Occipital lobe (tissue), 2 donors: ENCODE measurements around the gene PTPRM. TPM values are rescaled to one million over a fixed set of nuclear protein-coding genes. Genes with fewer than 3 reads are reported as not detected.
"Not testable (repeated sequence)": the region's sequence is repeated elsewhere in the genome, so short reads cannot be mapped to it uniquely, and the experiment has no call there.

Experiments
- DNase-seq: peaks from one replicate; lab custom pipeline; 2025; lab: John Stamatoyannopoulos, UW
- total RNA-seq: library from RNA; depleted of rRNA; stranded (reverse); fragments of >200 nt; gene quantifications from one replicate; pipeline ENCODE4 v1.2.3, GENCODE V29; 2014

Gene PTPRM
- total RNA-seq, 1 donor from 2014 or later, result 45.4 TPM

DNA sequence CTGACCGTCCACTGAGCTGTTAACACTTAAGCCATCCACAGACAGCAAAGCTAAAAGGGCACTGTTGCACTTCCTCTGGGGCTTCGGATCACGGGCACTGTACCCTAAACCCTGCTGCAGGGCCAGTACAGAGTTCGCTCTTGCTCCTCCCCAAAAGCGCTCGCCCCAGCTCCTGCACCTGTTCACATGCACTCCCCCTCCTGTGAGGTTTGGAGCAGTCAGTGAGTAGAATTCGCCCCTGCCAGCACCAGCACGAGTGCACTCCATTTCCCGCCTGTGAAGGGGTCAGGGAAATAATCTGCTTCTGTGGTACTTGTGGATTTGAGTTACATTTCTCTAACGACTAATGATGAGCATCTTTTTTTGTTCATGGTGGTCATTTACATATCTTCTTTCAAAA, 158.8 kb downstream of the PTPRM start:
- DNase-seq, result no peak

DNA sequence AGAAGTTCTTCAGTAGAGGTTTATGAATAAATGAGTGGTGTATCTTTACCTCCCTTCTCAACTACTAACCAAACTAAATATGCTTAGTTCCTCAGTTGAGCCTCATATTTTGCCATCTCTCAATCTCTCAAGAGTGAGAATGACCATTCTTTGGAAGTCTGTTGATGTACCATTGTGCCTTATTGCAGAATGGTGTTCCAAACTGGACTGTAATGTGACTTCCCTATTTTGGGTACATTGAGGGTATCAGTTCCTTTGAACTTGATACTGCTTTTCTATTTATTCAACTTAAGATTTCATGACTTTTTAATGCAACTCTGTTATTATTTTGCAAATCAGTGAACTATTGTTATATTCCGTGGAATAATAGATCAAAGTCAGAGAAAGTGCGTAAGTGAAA, 159.4 kb downstream of the PTPRM start:
- DNase-seq, result no peak

DNA sequence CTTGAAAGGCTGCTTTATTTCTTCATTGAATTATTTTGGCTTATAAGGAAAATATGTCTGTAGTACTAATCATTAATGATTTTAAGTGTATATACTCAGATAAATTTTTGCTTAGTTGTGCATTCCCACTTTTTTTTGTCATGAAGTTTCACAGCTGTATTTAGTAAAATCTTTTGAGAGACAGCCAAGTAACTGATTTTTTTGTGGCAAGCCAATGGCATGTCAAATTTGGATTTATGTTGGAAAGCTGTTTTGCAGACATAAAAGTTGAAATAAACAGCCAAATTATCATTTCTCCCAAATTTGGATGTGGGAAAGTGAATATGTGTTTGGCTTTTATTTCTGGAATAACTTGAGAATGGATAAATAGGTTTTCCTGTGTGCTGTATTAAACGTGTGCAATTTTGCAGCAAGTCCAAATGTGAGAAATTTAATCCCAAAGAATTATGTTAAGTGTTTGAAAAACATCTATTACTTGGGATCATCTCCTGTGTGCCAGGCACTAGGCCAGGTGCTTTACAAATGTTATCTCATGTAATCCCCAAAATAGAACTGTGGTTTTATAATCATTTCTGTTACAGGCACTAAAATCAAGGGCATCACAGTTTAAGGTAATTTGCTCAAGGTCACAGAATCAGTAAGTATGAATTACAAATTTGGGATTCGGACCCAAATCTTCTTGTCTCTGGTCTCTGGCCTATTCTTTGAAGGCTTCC, 160.4 kb downstream of the PTPRM start:
- DNase-seq, result no peak

DNA sequence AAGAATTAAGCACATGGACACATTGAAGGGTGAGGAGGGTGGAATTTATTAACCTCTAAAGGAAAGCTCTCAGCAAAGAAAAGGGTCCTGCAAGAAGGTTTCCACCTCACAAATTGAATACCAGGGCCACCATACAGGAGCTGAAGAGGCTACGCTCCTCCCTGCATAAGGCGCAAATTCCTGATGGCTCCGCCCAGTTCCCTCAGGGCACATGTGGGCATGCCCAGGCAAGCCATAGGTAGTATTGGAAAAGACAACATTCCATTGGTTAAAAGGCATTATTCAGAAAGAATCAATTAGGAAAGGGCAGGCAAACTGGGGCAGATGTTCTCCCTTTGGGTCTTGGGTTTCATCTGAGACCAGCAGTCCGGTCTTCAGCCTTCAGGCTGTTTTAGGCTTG, 161.2 kb downstream of the PTPRM start:
- DNase-seq, result no peak

DNA sequence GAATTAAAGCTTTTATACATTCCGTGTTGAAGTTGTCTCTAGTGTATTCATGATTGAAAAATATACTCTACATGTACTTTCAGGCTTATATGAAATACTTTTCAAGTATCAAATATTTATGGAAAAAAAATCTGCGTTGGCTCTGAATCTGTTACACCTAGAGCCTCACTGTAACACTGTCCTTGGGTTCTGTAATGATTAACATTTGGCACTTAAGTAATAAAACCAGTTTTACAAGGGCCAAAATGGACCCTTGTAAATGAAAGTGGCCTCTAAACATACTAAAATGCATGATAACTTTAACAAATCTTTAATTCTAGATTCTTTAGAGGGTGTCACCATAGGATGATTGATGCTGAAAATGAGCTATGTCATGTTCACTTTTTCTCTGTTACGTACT, 162.8 kb downstream of the PTPRM start:
- no peak for DNase-seq

DNA sequence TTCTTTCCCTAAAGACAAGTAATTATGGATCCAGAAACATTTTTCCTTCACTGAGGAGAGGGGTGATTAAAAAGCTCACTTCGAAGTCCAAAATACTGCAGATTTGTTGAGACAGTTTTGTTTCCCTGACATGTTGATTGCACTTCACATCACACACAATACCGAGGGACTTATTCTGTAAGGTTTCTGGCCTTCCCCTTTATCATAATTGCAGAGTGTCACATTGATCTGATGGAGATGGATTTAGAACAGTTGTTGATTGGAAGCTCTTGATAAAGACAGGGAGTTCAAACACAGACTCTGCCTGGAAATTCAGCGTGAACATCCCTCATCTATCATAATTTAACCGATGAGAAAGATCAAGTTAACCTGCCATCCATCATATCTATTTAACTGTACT, 163.6 kb downstream of the PTPRM start:
- no peak for DNase-seq

DNA sequence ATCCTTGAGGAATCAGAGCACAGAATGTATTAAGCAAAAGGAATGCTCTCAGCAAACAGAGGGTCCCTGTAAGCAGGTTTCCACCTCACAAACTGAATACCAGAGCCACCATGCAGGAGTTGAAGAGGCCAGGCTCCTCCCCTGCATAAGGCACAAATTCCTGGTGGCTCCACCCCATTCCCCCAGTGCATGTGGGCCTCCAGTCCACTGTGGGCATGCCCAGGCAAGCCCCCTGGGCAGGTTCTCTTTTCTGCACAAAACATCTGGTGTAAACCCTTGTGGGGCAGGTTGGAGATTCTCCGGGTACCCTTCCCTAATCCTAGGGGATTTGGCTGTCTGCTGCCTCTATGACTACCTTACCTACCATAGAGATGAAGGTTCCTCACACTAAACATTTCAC, 166.5 kb downstream of the PTPRM start:
- no peak for DNase-seq

DNA sequence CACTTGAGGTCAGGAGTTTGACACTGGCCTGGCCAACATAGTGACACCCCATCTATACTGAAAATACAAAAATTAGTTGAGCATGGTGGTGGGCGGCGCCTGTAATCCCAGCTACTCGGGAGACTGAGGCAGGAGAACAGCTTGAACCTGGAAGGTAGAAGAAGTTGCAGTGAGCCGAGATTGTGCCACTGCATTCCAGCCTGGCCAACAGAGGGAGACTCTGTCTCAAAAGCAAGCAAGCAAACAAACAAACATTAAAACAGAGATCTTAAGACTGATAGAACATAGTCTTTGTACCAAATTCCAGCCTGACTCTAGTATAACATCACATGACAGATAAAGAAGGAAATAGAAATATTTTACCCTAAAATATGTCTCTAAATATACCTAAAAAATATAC, 168.1 kb downstream of the PTPRM start:
- no peak for DNase-seq

DNA sequence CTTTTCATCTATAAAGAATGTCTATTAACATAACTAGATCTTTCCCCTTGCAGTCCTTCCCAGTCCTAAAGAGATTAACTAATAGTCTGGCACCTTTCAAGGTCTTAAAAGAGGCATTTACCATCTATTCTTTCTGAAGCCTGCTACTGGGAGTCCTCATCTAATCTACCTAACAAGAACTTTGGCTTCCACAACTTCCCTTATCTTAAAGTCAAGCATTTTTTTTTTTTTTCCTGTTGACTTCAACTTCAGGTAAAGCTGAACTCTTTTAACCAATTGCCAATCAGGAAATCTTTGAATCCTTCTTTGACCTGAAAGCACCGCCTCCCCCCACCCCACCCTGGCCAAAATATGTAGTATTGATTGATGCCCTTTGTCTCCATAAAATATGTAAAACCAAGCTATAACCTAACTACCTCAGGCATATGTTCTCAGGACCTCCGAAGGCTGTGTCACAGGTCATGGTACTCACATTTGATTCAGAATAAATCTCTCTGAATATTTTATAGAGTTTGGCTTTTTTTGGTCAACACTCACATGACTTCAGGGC, 168.6 kb downstream of the PTPRM start:
- no peak for DNase-seq

DNA sequence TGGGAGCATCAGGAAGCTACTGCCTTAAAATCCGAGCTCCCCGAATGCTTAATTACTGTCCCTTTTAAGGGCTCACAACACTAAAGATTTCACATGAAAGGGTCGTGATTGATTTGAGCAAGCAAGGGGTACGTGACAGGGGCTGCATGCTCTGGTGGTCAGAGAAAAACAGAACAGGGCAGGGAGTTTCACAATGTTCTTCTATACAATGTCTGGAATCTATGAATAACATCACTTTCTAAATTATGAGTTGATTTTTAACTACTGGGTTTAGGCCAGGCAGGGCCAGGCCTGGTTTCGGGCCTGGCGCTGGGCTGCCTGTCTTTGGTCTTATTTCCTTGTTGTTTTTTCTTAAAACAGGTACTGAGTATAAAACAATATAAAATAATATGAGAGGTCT, 169.4 kb downstream of the PTPRM start:
- not testable (repeated sequence) for DNase-seq

DNA sequence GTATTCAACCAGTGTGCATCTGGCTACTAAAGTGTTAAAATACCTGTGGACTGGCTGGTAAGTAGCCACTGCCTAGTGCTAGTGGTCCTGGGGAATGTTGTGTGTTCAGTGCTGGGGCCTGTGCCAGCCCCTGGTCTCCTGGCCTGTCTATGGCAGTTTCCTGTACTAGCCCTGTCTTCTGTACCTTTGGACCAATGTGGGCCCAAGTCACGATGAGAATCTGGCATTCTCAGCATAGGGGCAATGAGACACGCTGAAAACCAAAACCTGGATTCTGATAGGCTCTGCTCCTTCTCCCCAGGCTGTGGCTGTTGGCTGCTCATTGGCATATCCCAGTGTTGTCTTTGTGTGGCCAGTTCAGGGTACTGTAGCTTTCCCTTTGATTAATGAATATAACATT, 170.4 kb downstream of the PTPRM start:
- DNase-seq, result no peak

DNA sequence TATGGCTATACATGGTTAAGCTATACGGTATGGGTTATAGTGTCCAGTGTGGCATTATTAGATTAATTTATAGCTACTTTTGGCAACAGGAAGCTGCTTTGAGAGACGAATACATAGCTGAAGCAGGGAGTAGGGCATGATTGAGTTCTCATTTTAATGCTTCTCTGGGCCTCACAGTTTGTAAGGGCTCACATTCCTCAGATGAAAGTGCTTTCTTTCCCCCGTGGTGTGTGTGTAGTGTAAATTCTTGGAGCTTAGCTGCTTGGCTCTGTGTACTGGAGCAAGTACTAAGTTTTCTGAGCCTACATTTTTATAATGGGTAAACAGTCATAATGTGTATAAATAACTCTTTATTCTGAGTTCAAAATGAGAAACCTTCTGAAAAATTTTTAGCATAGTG, 173.7 kb downstream of the PTPRM start:
- DNase-seq, result no peak

DNA sequence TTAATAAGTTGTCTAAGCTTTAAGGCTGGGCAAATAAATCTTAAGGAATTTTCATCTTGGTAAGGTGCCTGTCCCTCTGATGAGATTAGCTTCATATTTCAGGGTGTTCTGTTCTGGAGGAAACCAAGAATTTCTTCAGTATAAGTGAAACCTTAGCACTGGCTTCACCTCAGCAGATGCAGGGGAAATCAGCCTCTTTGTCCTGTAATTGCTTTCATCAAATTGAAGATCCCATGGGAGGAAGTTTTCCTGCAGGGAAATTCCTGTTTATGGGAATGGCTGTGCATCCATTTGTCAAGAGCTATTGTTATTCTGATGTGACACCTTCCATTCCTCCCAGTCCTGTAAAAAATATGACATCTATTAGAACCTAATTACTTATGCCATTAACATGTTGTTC, 174.5 kb downstream of the PTPRM start:
- DNase-seq, result no peak

DNA sequence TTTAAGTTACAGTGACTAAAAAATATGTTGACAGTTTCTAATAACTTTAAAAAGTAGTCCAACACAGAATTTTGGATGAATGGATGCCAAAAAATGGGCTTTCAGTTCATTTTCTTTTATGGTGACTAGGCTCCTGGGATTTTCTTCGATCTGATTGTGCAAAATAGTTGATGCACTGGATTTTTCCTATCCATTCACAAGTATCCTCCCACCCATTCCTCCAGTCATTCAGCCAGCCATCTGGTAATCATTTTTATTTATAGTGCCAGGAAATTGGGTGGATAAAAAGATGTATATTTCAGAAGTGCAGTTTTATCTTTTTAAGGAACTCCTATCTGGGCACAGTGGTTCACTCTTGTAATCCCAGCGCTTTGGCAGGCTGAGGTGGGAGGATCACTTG, 175.1 kb downstream of the PTPRM start:
- DNase-seq, result no peak

DNA sequence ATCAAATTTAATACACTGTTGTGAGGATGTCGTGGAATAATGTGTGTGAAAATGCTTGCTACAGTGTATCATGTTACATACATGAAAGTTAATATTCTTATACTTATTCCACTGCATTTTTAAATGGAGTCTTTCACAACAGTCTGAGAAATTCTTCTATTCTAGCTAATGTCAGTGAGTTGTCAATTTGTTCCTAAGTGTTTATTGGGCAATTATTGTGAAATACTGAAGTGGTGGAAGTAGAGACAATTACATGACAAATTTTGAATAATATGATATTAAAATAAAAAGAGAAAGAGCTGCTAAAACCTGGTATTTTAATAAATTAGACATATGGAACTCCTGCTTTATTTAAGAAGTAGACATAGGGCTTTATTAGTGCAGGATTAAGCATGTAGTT, 176.1 kb downstream of the PTPRM start:
- no peak for DNase-seq

DNA sequence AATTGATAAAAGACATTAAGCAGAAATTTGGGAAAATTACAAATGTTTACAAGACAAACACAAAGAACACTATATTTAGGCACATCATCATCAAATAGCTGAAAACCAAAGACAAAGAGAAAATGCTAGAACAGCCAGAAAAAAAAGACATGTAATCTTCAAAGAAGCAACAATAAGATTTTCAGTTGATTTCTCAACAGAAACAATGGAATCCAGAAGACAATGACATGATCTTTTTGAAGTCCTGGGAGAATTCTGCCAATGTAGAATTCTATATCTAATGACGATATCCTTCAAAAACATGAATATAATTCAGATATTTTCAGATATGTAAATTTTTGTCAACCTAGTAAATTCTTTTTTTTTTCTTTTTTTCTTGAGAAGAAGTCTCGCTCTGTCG, 179.0 kb downstream of the PTPRM start:
- no peak for DNase-seq

DNA sequence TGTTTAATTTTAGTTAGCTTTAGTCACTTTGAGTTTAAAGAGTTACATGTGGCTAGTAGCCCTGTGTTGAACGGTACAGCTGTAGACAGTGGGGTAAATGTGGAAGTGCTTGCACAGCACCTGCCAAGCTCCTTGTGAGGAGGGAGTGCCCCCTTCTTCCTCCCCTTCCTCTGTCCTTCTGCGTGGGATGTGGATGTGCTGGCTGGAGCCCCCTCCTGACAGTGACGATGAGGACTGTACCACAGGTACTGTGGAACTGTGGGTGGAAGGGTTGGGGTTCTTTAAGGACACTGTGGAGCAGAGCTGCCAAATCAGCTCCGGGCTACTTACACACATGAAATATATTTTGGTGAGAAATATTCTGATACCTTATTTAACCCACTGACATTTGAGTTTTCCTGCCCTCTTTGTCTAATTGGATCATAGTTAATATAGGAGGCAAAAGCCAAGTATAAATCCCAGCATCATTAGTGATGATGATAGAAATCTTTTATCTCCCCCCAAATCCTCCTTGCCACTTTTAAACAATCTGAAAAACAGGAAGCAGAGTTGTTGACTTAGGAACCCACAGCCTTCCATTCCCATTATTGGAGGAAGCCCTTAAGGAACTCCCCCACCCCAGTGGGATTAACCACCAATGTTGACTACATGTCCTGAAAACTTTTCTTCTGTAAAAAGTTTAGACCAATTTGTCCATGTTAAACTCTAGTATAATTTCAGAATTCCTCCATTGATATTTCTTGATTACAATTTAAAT, 181.3 kb downstream of the PTPRM start:
- no peak for DNase-seq

DNA sequence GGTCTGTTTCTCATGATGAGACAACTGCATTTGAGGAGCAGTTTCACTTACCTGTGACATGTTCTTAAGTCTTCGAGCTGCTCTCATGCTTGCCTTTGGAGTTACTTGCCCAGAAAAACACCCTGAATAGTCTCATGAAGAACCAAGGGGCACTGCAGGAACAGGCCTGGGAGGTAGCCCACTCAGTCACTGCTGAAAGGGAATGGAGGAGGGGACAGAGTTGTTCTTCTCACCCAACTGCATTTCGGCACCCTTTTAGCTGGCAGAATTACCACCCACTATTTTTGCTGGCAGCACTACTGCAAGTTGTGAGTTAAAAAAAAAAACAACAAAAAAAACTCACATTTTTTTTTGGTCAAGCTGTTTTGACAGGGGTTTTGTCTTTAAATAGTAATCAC, 181.9 kb downstream of the PTPRM start:
- DNase-seq, result no peak

DNA sequence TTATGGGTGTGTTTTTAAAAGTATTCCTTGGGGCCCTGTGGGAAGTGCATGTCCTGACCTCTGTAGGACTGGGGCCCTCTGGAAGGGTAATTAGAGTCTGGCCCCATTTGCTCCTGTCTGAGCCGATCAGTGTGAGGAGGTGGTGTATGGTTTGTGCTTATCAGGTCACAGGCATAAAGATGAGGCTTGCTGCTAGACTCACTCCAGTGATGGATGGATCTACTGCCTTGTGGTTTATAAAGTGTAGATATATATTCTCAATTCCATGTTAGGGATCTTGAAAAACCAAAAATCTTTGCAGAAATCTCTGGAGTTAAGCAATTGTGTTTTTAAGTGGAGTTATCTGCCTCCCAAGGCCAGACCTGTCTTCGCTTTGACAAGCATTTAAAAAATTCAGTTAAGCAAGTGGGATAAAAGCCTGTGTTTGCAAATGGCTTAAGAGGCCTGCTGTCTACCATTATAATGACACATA, 182.4 kb downstream of the PTPRM start:
- no peak for DNase-seq

DNA sequence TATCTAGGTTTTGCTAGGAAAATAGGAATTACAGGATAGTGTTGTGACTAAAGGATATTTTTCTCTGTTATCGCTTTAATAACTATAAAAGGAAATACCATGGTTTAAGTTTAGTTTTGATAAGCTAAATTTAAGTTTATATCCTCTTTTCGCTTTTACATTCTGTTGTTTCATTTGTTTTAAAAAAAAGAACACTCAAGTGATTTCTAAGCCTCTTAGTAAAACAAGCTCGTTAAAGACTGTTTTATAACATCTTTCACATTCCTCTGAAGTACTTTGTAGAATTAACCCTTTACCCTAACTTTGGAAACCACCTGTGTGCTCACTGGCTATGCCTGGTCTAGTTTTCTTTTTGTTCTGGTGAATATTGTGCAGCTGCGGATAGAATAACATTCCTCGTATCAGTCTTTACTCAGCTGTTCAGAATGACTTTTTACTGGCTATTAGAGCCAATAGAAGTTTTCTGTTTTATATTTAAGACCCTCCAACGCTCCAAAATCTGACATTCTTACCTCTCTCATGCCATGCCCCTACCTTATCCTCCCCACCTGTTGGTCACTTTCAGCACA, 183.1 kb downstream of the PTPRM start:
- no peak for DNase-seq

DNA sequence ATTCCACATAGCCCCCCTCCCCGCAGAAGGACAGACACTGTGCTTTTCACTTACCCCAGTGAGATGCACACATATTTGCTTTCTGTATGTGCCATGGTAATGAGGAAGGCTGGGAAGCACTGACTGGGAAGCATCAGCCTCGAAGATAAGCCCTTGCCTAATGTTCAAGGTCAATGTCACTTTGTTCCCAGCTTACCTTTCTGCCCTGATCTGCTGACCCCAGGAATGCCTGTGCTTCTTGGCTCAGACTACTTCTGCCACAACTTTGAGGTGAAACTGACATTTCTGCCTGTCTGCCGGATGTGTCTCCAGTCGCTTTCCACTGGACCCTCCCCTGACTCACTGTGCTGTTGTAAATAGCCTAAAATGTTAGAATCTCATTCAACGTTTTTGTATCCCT, 183.8 kb downstream of the PTPRM start:
- DNase-seq, result no peak

DNA sequence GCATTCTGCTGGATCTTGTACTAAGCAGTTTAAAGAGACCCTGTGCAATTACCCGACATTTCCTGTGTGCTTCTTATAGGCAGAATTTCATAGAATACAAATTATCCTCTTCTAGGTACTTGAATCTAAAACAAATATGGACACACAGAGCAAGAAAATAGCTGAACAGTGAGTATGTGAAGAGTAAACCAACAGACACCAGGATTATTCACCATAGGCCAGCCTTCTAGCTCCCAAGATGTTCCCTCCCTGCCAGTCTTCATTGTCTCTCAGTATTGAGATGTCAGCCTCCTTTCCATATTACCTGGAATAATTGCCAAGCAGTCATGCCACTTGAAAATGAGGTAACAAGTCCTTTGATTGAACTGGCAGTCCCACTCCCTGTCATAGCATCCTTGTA, 187.1 kb downstream of the PTPRM start:
- no peak for DNase-seq
